GM12892 (cell line): ENCODE data around the gene ACD.

Experiments
- POLR2A ChIP-seq: IDR thresholded peaks from 2 replicates; pipeline ENCODE4 v1.6.1; 2011; ENCODE audit warnings: low read depth, low read length, control low read depth
- POLR2AphosphoS5 ChIP-seq: IDR thresholded peaks from 2 replicates; pipeline ENCODE4 v1.6.1; 2011; ENCODE audit warnings: low read depth, low read length, control low read depth
- TAF1 ChIP-seq: IDR thresholded peaks from 2 replicates; pipeline ENCODE4 v1.6.1; 2011; ENCODE audit warnings: low read depth, mild to moderate bottlenecking, control low read depth, low read length, borderline replicate concordance

- no peak for TF ChIP-seq POLR2A
- no peak for TF ChIP-seq TAF1
- no peak for TF ChIP-seq POLR2AphosphoS5
These were observed 4.2 kb upstream of the ACD start for GRCh38 chr16:67664258-67664657.
